ENCODE data around the gene CRYBG3. TPM values are rescaled to one million over a fixed set of nuclear protein-coding genes. Genes with fewer than 3 reads are reported as not detected.

CRYBG3 gene
- total and polyA plus RNA-seq, 2 of the 13 experiments (the other 11 are each of a cell fraction or from before 2014, with no cell fraction given), result 3.8 to 15.9 TPM

GRCh38 chr3:97970156-97970555 lies 148.3 kb downstream of the CRYBG3 start:
- Histone ChIP-seq H4K20me1 (ENCODE audit: insufficient read depth, low read length) (no peaks in the 10 kb centered on the region), H3K27me3 (ENCODE audit: control insufficient read depth in 1 of 2, insufficient read depth in 2 of 2, low read length in 2 of 2) (no peaks in the 10 kb centered on the region; a peak in 1 of 5 replicates), H3K4me1 (ENCODE audit: insufficient read depth, low read length) (peaks cover 49% of the 10 kb centered on the region), H3K36me3 (replicated peaks in 1 of 2; ENCODE audit: control insufficient read depth in 1 of 2, insufficient read depth in 2 of 2, low read length in 2 of 2) (peaks cover 6 to 21% of the 10 kb centered on the region in 2 experiments; a peak in 3 of 5 replicates), H3K9me3 (ENCODE audit: low read length) (no peaks in the 10 kb centered on the region), H2AFZ (ENCODE audit: low read length) (no peak overlapping the region), H3K4me2 (ENCODE audit: low read depth, low read length) (peak overlapping the region; percentile 98), H3K4me3 (replicated peaks in 1 of 3; ENCODE audit: insufficient read depth in 1 of 3, low read depth in 2 of 3, low read length in 3 of 3) (peak overlapping the region in 1 of 3 experiments; percentile 64; a peak in 2 of 6 replicates), H3K79me2 (ENCODE audit: insufficient read depth, low read length) (peaks cover 62% of the 10 kb centered on the region), H3K9ac (ENCODE audit: insufficient read depth, low read depth, low read length) (no peak overlapping the region), H3K27ac (ENCODE audit: extremely low read length, insufficient read depth, low read length) (no peak overlapping the region)
- in situ Hi-C loops (cut with HindIII; ENCODE audit: extremely low pct_ligation_motif_present, low pct_unique_long_range_greater_than_20kb) (loop anchor here (5.0 kb wide), 1 partner anchor 42 kb away; no protein-coding TSS in a partner anchor), intact Hi-C loops (cut with micrococcal nuclease; ENCODE audit: unreplicated experiment) (no loop called here)
- TF ChIP-seq IRF2 (CRISPR knock-in tag; IDR thresholded peaks at IDR 0.05), result no peak
- TF ChIP-seq PRPF4 (IDR thresholded peaks at IDR 0.05; ENCODE audit: low read depth, low read length, poor library complexity, severe bottlenecking), result no peak
- no peak for TF ChIP-seq DMAP1 (CRISPR knock-in tag; IDR thresholded peaks at IDR 0.05)
- TF ChIP-seq SKI (IDR thresholded peaks at IDR 0.05; ENCODE audit: partially characterized antibody), result no peak
- no peak for TF ChIP-seq ZNF652 (CRISPR knock-in tag; IDR thresholded peaks at IDR 0.05; ENCODE audit: borderline replicate concordance, low read depth)
- TF ChIP-seq ZNF747 (CRISPR knock-in tag; IDR thresholded peaks at IDR 0.05; ENCODE audit: borderline replicate concordance), result no peak
- TF ChIP-seq ZNF850 (CRISPR knock-in tag; conservative IDR thresholded peaks at IDR 0.05), result no peak
- no peak for TF ChIP-seq ZNF792 (CRISPR knock-in tag; IDR thresholded peaks at IDR 0.05)
- no peak for TF ChIP-seq ZNF878 (CRISPR knock-in tag; IDR thresholded peaks at IDR 0.05)
- TF ChIP-seq HMGXB3 (CRISPR knock-in tag; IDR thresholded peaks at IDR 0.05; ENCODE audit: borderline replicate concordance), result no peak
- no peak for TF ChIP-seq PCBP2 (optimal IDR thresholded peaks at IDR 0.05; ENCODE audit: low read depth, low read length, poor library complexity, severe bottlenecking)
- POLR2A ChIA-PET, result interaction anchor here (2.0 kb wide), 2 partner anchors 40 to 42 kb away, joined by 8 to 9 read pairs; no protein-coding TSS in a partner anchor
- 100% methylated on average over 1 of the region's 1 CpG for WGBS (ENCODE audit: low lambda C conversion rate)
- FAIRE-seq (no peak), DNase-seq (ENCODE audit: low spot score) (no peak), ATAC-seq (no peak)
- CTCF ChIA-PET (ENCODE audit: low intra/inter-chr PET ratio, low total read pairs), result no interaction called here
- BruUV-seq (replicated peaks), result no TSS peak
